Endothelial cell of umbilical vein (primary cell): ENCODE results near the gene CXCL14. TPM values are rescaled to one million over a fixed set of nuclear protein-coding genes. Genes with fewer than 3 reads are reported as not detected.

Experiments
- BruUV-seq: library from RNA; stranded (reverse); fragments of 400-500 nt; replicated peaks from 2 replicates; lab custom pipeline; 2021; lab: Mats Ljungman, UMichigan
- CTCF ChIA-PET: fragments of 300-600, 350-600 bp; sonication (Branson Sonifier 250); formaldehyde crosslinking; loops from one replicate; lab custom pipeline; 2021; ENCODE audit warnings: antibody characterized with exemption, inconsistent platforms; lab: Charles Lee
- POLR2A ChIA-PET: fragments of 300-600, 350-600 bp; sonication (Branson Sonifier 250); formaldehyde crosslinking; loops from one replicate; lab custom pipeline; 2021; ENCODE audit warnings: antibody characterized with exemption, inconsistent platforms; lab: Charles Lee
- DNase-seq: peaks from one replicate; pipeline ENCODE4 v3.0.0-alpha.2; 2011; ENCODE audit warnings: low read depth, low spot score
- FAIRE-seq: peaks from 2 replicates; lab custom pipeline; 2011; peaks lifted over from hg19 to GRCh38; lab: Jason Lieb, UNC
- H2AFZ ChIP-seq: 2 replicates; pipeline ENCODE4 v1.6.0; 2012; ENCODE audit warnings: low read depth, low read length, control low read depth, inconsistent platforms
- H3K27ac ChIP-seq: 2 replicates; pipeline ENCODE4 v1.5.1; 2011; ENCODE audit warnings: low read depth, mild to moderate bottlenecking, control low read depth, low read length, moderate library complexity; ENCODE audit not compliant: insufficient read depth
- H3K27me3 ChIP-seq, 2 experiments: 2 replicates each; pipeline versions ENCODE4 v1.6.0 to v1.6.1; 2011; ENCODE audit warnings: low read length in 2 of 2, mixed read lengths in 1 of 2; ENCODE audit not compliant: control insufficient read depth in 2 of 2, insufficient read depth in 2 of 2
- H3K36me3 ChIP-seq, 2 experiments: 2 replicates in 1 of 2; 3 replicates in 1 of 2; pipeline ENCODE4 v1.5.1; 2011; ENCODE audit warnings: low read length in 2 of 2, mild to moderate bottlenecking in 1 of 2, moderate library complexity in 1 of 2; ENCODE audit not compliant: control insufficient read depth in 2 of 2, insufficient read depth in 2 of 2; ENCODE audit errors: extremely low read depth in 1 of 2
- H3K4me1 ChIP-seq: 3 replicates; pipeline ENCODE4 v1.5.1; 2011; ENCODE audit warnings: mild to moderate bottlenecking, low read length; ENCODE audit not compliant: control insufficient read depth, insufficient read depth; ENCODE audit errors: extremely low read depth
- H3K4me2 ChIP-seq: 2 replicates; pipeline ENCODE4 v1.6.1; 2011; ENCODE audit warnings: low read length, control low read depth, mixed read lengths; ENCODE audit not compliant: insufficient read depth
- H3K4me3 ChIP-seq, 3 experiments: fragments of 200-600 bp in 1 of 3; sonication (generic), shearing (Covaris generic) in 1 of 3; replicated peaks in 1 of 3; 2 replicates each; pipeline ENCODE4 v1.5.1; 2011 to 2016; ENCODE audit warnings: control low read depth in 3 of 3, low read length in 3 of 3, mild to moderate bottlenecking in 2 of 3, inconsistent platforms in 1 of 3, low read depth in 1 of 3, moderate library complexity in 1 of 3; ENCODE audit not compliant: insufficient read depth in 1 of 3
- H3K79me2 ChIP-seq: 2 replicates; pipeline ENCODE4 v1.6.0; 2012; ENCODE audit warnings: low read length, inconsistent platforms; ENCODE audit not compliant: control insufficient read depth, insufficient read depth
- H3K9ac ChIP-seq: replicated peaks from 2 replicates; pipeline ENCODE3; 2011; ENCODE audit warnings: low read length, control low read depth; ENCODE audit not compliant: insufficient read depth; ENCODE audit errors: extremely low read depth
- H3K9me1 ChIP-seq: replicated peaks from 3 replicates; pipeline ENCODE4 v1.6.0; 2011; ENCODE audit warnings: mild to moderate bottlenecking, low read length; ENCODE audit not compliant: control insufficient read depth, insufficient read depth; ENCODE audit errors: extremely low read depth
- H3K9me3 ChIP-seq: replicated peaks from 2 replicates; pipeline ENCODE4 v1.5.1; 2012; ENCODE audit warnings: low read length, inconsistent platforms; ENCODE audit not compliant: control insufficient read depth, insufficient read depth
- H4K20me1 ChIP-seq: replicated peaks from 2 replicates; pipeline ENCODE3; 2011; ENCODE audit warnings: mild to moderate bottlenecking, low read length; ENCODE audit not compliant: control insufficient read depth, insufficient read depth; ENCODE audit errors: extremely low read depth
- CTCF ChIP-seq, 2 donors: IDR thresholded peaks; 1 replicate in 1 of 2; 2 replicates in 1 of 2; pipeline ENCODE4 v1.5.1; 2011; ENCODE audit warnings: low read length in 2 of 2, mild to moderate bottlenecking in 2 of 2, moderate library complexity in 2 of 2, control low read depth in 1 of 2, inconsistent platforms in 1 of 2, low read depth in 1 of 2; ENCODE audit not compliant: insufficient read depth in 1 of 2; ENCODE audit errors: extremely low read depth in 1 of 2
- EZH2 ChIP-seq: IDR thresholded peaks from 2 replicates; pipeline ENCODE4 v1.6.1; 2012; ENCODE audit warnings: borderline replicate concordance, low read depth, mild to moderate bottlenecking, moderate library complexity, low read length, inconsistent platforms; ENCODE audit not compliant: severe bottlenecking
- FOS ChIP-seq: IDR thresholded peaks from 2 replicates; pipeline ENCODE4 v1.6.1; 2011; ENCODE audit warnings: mild to moderate bottlenecking, low read length, moderate library complexity, borderline replicate concordance; ENCODE audit not compliant: insufficient read depth
- GATA2 ChIP-seq: IDR thresholded peaks from 2 replicates; pipeline ENCODE4 v1.7.0; 2011; ENCODE audit warnings: low read depth, mild to moderate bottlenecking, moderate library complexity, mixed read lengths, low read length; ENCODE audit not compliant: insufficient read length, insufficient read depth
- JUN ChIP-seq: IDR thresholded peaks from 2 replicates; pipeline ENCODE4 v1.6.1; 2011; ENCODE audit warnings: borderline replicate concordance, low read depth; ENCODE audit not compliant: insufficient read length, insufficient read depth
- MAX ChIP-seq: IDR thresholded peaks from 2 replicates; pipeline ENCODE4 v1.6.1; 2011; ENCODE audit not compliant: insufficient read depth, insufficient read length
- MYC ChIP-seq: IDR thresholded peaks from one replicate; pipeline ENCODE4 v1.6.1; 2011; ENCODE audit warnings: mild to moderate bottlenecking, low read depth, low read length
- POLR2A ChIP-seq: IDR thresholded peaks from 2 replicates; pipeline ENCODE4 v1.6.1; 2012; ENCODE audit warnings: low read depth, mild to moderate bottlenecking, control low read depth, low read length
- POLR2AphosphoS5 ChIP-seq: IDR thresholded peaks from 2 replicates; pipeline ENCODE4 v1.6.1; 2012; ENCODE audit warnings: low read depth, mild to moderate bottlenecking, control low read depth, low read length, moderate library complexity; ENCODE audit not compliant: insufficient read depth
- dilution Hi-C: fragments of 300-500 bp; cut with MboI; formaldehyde crosslinking; loops from one replicate; pipeline ENCODE4 v1.15.0; 2019; ENCODE audit warnings: low sequenced_read_pairs; ENCODE audit not compliant: extremely low pct_ligation_motif_present
- intact Hi-C: fragments of 100-400 bp; cut with micrococcal nuclease; formaldehyde crosslinking; loops from one replicate; pipeline ENCODE4 v1.10.0; 2022
- polyA plus RNA-seq, 4 experiments: library from polyadenylated mRNA; depleted of rRNA in 3 of 4; stranded (reverse) in 3 of 4; unstranded in 1 of 4; fragments of >200 nt; gene quantifications; 2 replicates each; pipeline versions ENCODE4 v1.2.1 to v1.2.3, GENCODE V29; 2011 to 2012; ENCODE audit warnings: missing spikeins in 1 of 4
- total RNA-seq: library from RNA; stranded (reverse); gene quantifications from 2 replicates; pipeline ENCODE4 v1.2.3, GENCODE V29; 2021

Gene CXCL14
- total and polyA plus RNA-seq, 2 donors (not counting 3 experiments of a cell fraction or from before 2014, with no cell fraction given), result not detected

- Histone ChIP-seq H3K9me3 (no peaks in the 10 kb centered on the region), H3K4me1 (no peaks in the 10 kb centered on the region), H4K20me1 (no peaks in the 10 kb centered on the region), H3K27me3 (peaks cover 8 to 12% of the 10 kb centered on the region in 2 experiments), H3K9me1 (no peaks in the 10 kb centered on the region), H3K27ac (no peak overlapping the region), H3K4me3 (no peak overlapping the region), H2AFZ (no peak overlapping the region), H3K9ac (no peak overlapping the region), H3K79me2 (no peaks in the 10 kb centered on the region), H3K4me2 (no peak overlapping the region), H3K36me3 (no peaks in the 10 kb centered on the region)
- intact Hi-C loops, result no loop called here
- no peak for DNase-seq
- ChIA-PET CTCF (interaction anchor here (0.8 to 1.0 kb wide), 2 partner anchors 13 to 18 kb away, joined by 3 to 6 read pairs; no protein-coding TSS in a partner anchor), POLR2A (no interaction called here)
- dilution Hi-C loops, result loop anchor here (25.0 kb wide), 1 partner anchor 253 kb away; the partner anchor contains the start of gene SLC25A48
- no TSS peak for BruUV-seq
- no peak for FAIRE-seq
- TF ChIP-seq POLR2AphosphoS5 (no peak), MYC (no peak), POLR2A (no peak), JUN (no peak), GATA2 (no peak), EZH2 (no peak), MAX (no peak), CTCF (IDR thresholded peaks at IDR 0.05; ENCODE audit: extremely low read depth in 1 of 2, insufficient read depth in 1 of 2, low read depth in 1 of 2, low read length in 2 of 2) (no peak), FOS (no peak)
Measured at GRCh38 chr5:135584276-135584675, 5.5 kb upstream of the CXCL14 start.
